IMR-90 (cell line): Measurements from ENCODE around the gene E2F3. TPM values are rescaled to one million over a fixed set of nuclear protein-coding genes. Genes with fewer than 3 reads are reported as not detected.

Experiments used
- ATAC-seq: fragments of 200-7000 bp; cut with Tn5 transposase; 2 replicates; pipeline ENCODE4 v1.9.1; 2020; ENCODE audit warnings: low read depth, mild to moderate bottlenecking, moderate library complexity
- BruUV-seq: library from RNA; stranded (reverse); fragments of 400-500 nt; replicated peaks from 2 replicates; lab custom pipeline; 2021; lab: Mats Ljungman, UMichigan
- CTCF ChIA-PET: fragments of 300-600 bp; formaldehyde crosslinking; extraction: SDS; loops from one replicate; lab custom pipeline; 2021; ENCODE audit warnings: antibody characterized with exemption; lab: Yijun Ruan, JAX
- POLR2A ChIA-PET: fragments of 300-600 bp; sonication (Branson Sonifier 250); formaldehyde crosslinking; loops from one replicate; lab custom pipeline; 2022; ENCODE audit warnings: antibody characterized with exemption; ENCODE audit not compliant: unreplicated experiment; lab: Charles Lee
- DNase-seq: peaks from one replicate; pipeline ENCODE4 v3.0.0; 2013
- H2AFZ ChIP-seq: replicated peaks from 2 replicates; pipeline ENCODE3; 2013; ENCODE audit warnings: low read length, mild to moderate bottlenecking; ENCODE audit not compliant: poor library complexity
- H2AK5ac ChIP-seq: 2 replicates; pipeline ENCODE4 v1.6.1; 2013; ENCODE audit warnings: low read depth, low read length, inconsistent platforms
- H2AK9ac ChIP-seq: replicated peaks from 2 replicates; pipeline ENCODE3; 2013; ENCODE audit warnings: mild to moderate bottlenecking, low read depth, low read length, moderate library complexity; ENCODE audit not compliant: poor library complexity
- H2BK120ac ChIP-seq: 2 replicates; pipeline ENCODE4 v1.6.1; 2013; ENCODE audit warnings: low read depth, low read length, inconsistent platforms
- H2BK15ac ChIP-seq: 3 replicates; pipeline ENCODE4 v1.6.1; 2013; ENCODE audit warnings: low read depth, low read length, inconsistent platforms
- H2BK20ac ChIP-seq: 2 replicates; pipeline ENCODE4 v1.6.1; 2013; ENCODE audit warnings: low read depth, mild to moderate bottlenecking, inconsistent platforms, low read length, moderate library complexity
- H2BK5ac ChIP-seq: 2 replicates; pipeline ENCODE4 v1.6.1; 2013; ENCODE audit warnings: mild to moderate bottlenecking, low read depth, low read length, inconsistent platforms; ENCODE audit not compliant: poor library complexity, severe bottlenecking
- H3K14ac ChIP-seq: replicated peaks from 2 replicates; pipeline ENCODE4 v1.6.1; 2013; ENCODE audit warnings: low read depth, low read length, inconsistent platforms
- H3K18ac ChIP-seq: 2 replicates; pipeline ENCODE4 v1.6.1; 2013; ENCODE audit warnings: low read depth, low read length, control low read depth
- H3K23ac ChIP-seq: 2 replicates; pipeline ENCODE4 v1.6.1; 2013; ENCODE audit warnings: low read depth, low read length, inconsistent platforms
- H3K27ac ChIP-seq: 2 replicates; pipeline ENCODE4 v1.5.1; 2013; ENCODE audit warnings: mild to moderate bottlenecking, control low read depth, low read length; ENCODE audit not compliant: insufficient read depth
- H3K27me3 ChIP-seq: 2 replicates; pipeline ENCODE4 v1.6.1; 2013; ENCODE audit warnings: low read length; ENCODE audit not compliant: control insufficient read depth, insufficient read depth
- H3K36me3 ChIP-seq: 2 replicates; pipeline ENCODE4 v1.6.1; 2013; ENCODE audit warnings: low read length, mixed read lengths; ENCODE audit not compliant: control insufficient read depth, insufficient read depth
- H3K4ac ChIP-seq: 2 replicates; pipeline ENCODE4 v1.6.1; 2013; ENCODE audit warnings: low read depth, low read length, inconsistent platforms
- H3K4me1 ChIP-seq: 2 replicates; pipeline ENCODE4 v1.6.1; 2013; ENCODE audit warnings: low read length, mixed read lengths; ENCODE audit not compliant: control insufficient read depth, insufficient read depth
- H3K4me2 ChIP-seq: 2 replicates; pipeline ENCODE4 v1.6.1; 2013; ENCODE audit warnings: low read depth, mild to moderate bottlenecking, control low read depth, low read length, moderate library complexity
- H3K4me3 ChIP-seq: 2 replicates; pipeline ENCODE4 v1.5.1; 2013; ENCODE audit warnings: low read depth, mild to moderate bottlenecking, control low read depth, low read length, moderate library complexity; ENCODE audit not compliant: insufficient read depth
- H3K56ac ChIP-seq: 2 replicates; pipeline ENCODE4 v1.6.1; 2013; ENCODE audit warnings: low read length, inconsistent platforms; ENCODE audit not compliant: insufficient read depth; ENCODE audit errors: extremely low read depth
- H3K79me1 ChIP-seq, 2 experiments: 2 replicates each; pipeline ENCODE4 v1.6.1; 2013; ENCODE audit warnings: low read length in 2 of 2, inconsistent platforms in 1 of 2, low read depth in 1 of 2
- H3K9ac ChIP-seq: 2 replicates; pipeline ENCODE4 v1.6.1; 2013; ENCODE audit warnings: low read depth, low read length, control low read depth
- H3K9me1 ChIP-seq: 2 replicates; pipeline ENCODE4 v1.6.1; 2013; ENCODE audit warnings: low read length, inconsistent platforms; ENCODE audit not compliant: insufficient read depth
- H3K9me3 ChIP-seq: 2 replicates; pipeline ENCODE4 v1.6.1; 2013; ENCODE audit warnings: low read length; ENCODE audit not compliant: control insufficient read depth, insufficient read depth
- H4K20me1 ChIP-seq: 2 replicates; pipeline ENCODE4 v1.6.1; 2013; ENCODE audit warnings: low read length, inconsistent platforms; ENCODE audit not compliant: insufficient read depth
- H4K5ac ChIP-seq: 2 replicates; pipeline ENCODE4 v1.6.1; 2013; ENCODE audit warnings: mild to moderate bottlenecking, low read depth, low read length, control low read depth
- H4K8ac ChIP-seq, 2 experiments: 2 replicates each; pipeline ENCODE4 v1.6.1; 2013; ENCODE audit warnings: low read depth in 2 of 2, low read length in 2 of 2, control low read depth in 1 of 2, inconsistent platforms in 1 of 2
- H4K91ac ChIP-seq: 2 replicates; pipeline ENCODE4 v1.6.1; 2013; ENCODE audit warnings: low read depth, low read length, inconsistent platforms; ENCODE audit not compliant: insufficient read depth
- CEBPB ChIP-seq: IDR thresholded peaks from 2 replicates; pipeline ENCODE4 v1.6.1; 2012; ENCODE audit warnings: low read depth, low read length, improper control_type of control experiment
- CHD1 ChIP-seq: IDR thresholded peaks from 2 replicates; pipeline ENCODE4 v1.6.1; 2012; ENCODE audit warnings: low read depth, low read length, improper control_type of control experiment
- CTCF ChIP-seq: conservative IDR thresholded peaks from 2 replicates; pipeline ENCODE4 v1.5.1; 2012; ENCODE audit warnings: mild to moderate bottlenecking, low read depth, low read length, improper control_type of control experiment
- MAZ ChIP-seq: IDR thresholded peaks from 2 replicates; pipeline ENCODE4 v1.6.1; 2012; ENCODE audit warnings: low read depth, mild to moderate bottlenecking, low read length, improper control_type of control experiment, moderate library complexity, borderline replicate concordance
- NFE2L2 ChIP-seq: fragments of 150-350 bp; IDR thresholded peaks from 2 replicates; pipeline ENCODE4 v1.6.1; 2016; ENCODE audit warnings: low read depth, mild to moderate bottlenecking, low read length
- POLR2A ChIP-seq: IDR thresholded peaks from 2 replicates; pipeline ENCODE4 v1.6.1; 2012; ENCODE audit warnings: mild to moderate bottlenecking, low read depth, low read length
- RFX5 ChIP-seq: IDR thresholded peaks from 2 replicates; pipeline ENCODE4 v1.8.0; 2012; ENCODE audit warnings: low read depth, mild to moderate bottlenecking, low read length, moderate library complexity
- USF2 ChIP-seq: fragments of 150-350 bp; IDR thresholded peaks from 2 replicates; pipeline ENCODE4 v1.6.1; 2017; ENCODE audit warnings: mild to moderate bottlenecking, antibody characterized with exemption, low read length, low read depth
- WGBS, 2 experiments: methylation state at CpG; one replicate each; pipeline versions ENCODE4 v1.1.5 to v1.1.7; 2013; ENCODE audit warnings: missing lambda C conversion rate in 2 of 2; ENCODE audit not compliant: insufficient read length in 1 of 2; ENCODE audit errors: extremely low coverage in 2 of 2; 5-methylcytosine and 5-hydroxymethylcytosine counted together
- dilution Hi-C: fragments of 300-500 bp; cut with HindIII; formaldehyde crosslinking; loops from one replicate; pipeline ENCODE4 v1.14.3; 2018; ENCODE audit warnings: low sequenced_read_pairs; ENCODE audit not compliant: unreplicated experiment
- in situ Hi-C: fragments of 300-500 bp; cut with MboI; formaldehyde crosslinking; loops from 3 replicates; pipeline ENCODE4 v1.14.3; 2019; ENCODE audit warnings: low sequenced_read_pairs, inconsistent platforms, mixed read lengths
- intact Hi-C: fragments of 100-400 bp; cut with micrococcal nuclease; formaldehyde crosslinking; loops from 2 replicates; pipeline ENCODE4 v1.10.0; 2022
- polyA plus RNA-seq, 3 experiments: library from polyadenylated mRNA; depleted of rRNA; stranded (reverse); fragments of >200 nt; gene quantifications; 2 replicates each; pipeline ENCODE4 v1.2.3, GENCODE V29; 2012; ENCODE audit warnings: low replicate concordance in 1 of 3
- total RNA-seq: library from RNA; depleted of rRNA; stranded (reverse); fragments of >200 nt; gene quantifications from 2 replicates; pipeline ENCODE4 v1.2.3, GENCODE V29; 2012

The E2F3 gene
- total and polyA plus RNA-seq, 2 of the 4 experiments (the other 2 are of a cell fraction), result 2.3 to 8.2 TPM

- Histone ChIP-seq H2BK120ac (no peak overlapping the region), H2BK20ac (no peak overlapping the region), H4K91ac (no peak overlapping the region), H3K4ac (no peak overlapping the region), H3K14ac (no peak overlapping the region), H3K27me3 (no peaks in the 10 kb centered on the region), H3K18ac (no peak overlapping the region), H2AFZ (no peak overlapping the region), H3K36me3 (no peaks in the 10 kb centered on the region), H3K23ac (no peak overlapping the region), H3K9ac (no peak overlapping the region), H3K56ac (no peak overlapping the region), H3K4me2 (no peak overlapping the region), H3K9me1 (no peaks in the 10 kb centered on the region), H2AK5ac (no peak overlapping the region), H3K79me1 (peaks cover 0 to 15% of the 10 kb centered on the region in 2 experiments; a peak in 3 of 4 replicates), H4K5ac (no peak overlapping the region), H2AK9ac (no peak overlapping the region), H3K9me3 (no peaks in the 10 kb centered on the region), H2BK15ac (no peak overlapping the region), H3K27ac (no peak overlapping the region), H4K20me1 (no peaks in the 10 kb centered on the region), H2BK5ac (no peak overlapping the region), H4K8ac (no peak overlapping the region), H3K4me3 (no peak overlapping the region), H3K4me1 (0 out of 2 replicates have a peak, but pooled peaks cover 1% of the 10 kb centered on the region)
- ChIA-PET CTCF (no interaction called here), POLR2A (interaction anchor here (0.6 kb wide), 1 partner anchor 333 kb away, joined by 3 read pairs; no protein-coding TSS in a partner anchor)
- DNase-seq, result no peak
- in situ Hi-C loops, result loop anchor here (5.0 kb wide), 1 partner anchor 241 kb away; no protein-coding TSS in a partner anchor
- no peak for TF ChIP-seq CEBPB
- no peak for TF ChIP-seq MAZ
- TF ChIP-seq CHD1, result no peak
- TF ChIP-seq CTCF, result no peak
- TF ChIP-seq USF2, result no peak
- no peak for TF ChIP-seq RFX5
- no peak for TF ChIP-seq POLR2A
- no peak for TF ChIP-seq NFE2L2
- WGBS, 2 experiments, result 100% methylated on average over 1 of the region's 1 CpG; no CpG with 5 or more reads in 1 of the 2 experiments
- dilution Hi-C loops, result no loop called here
- no TSS peak for BruUV-seq
- intact Hi-C loops, result no loop called here
- ATAC-seq, result no peak
These were observed 131.2 kb downstream of the E2F3 start for GRCh38 chr6:20532881-20533280.
